Measurements from ENCODE around the gene MYO16.

MYO16 gene

GRCh38 chr13:109165417-109165904 is 536.0 kb downstream of the MYO16 start:
- Histone ChIP-seq H3K79me2 (ENCODE audit: insufficient read depth, low read length) (no peaks in the 10 kb centered on the region), H3K4me2 (ENCODE audit: low read depth, low read length, poor library complexity, severe bottlenecking) (no peak overlapping the region)
- TF ChIP-seq CTCF (conservative IDR thresholded peaks at IDR 0.05; ENCODE audit: low read length) (no peak), EZH2phosphoT487 (IDR thresholded peaks at IDR 0.05; ENCODE audit: borderline replicate concordance) (no peak)

GRCh38 chr13:109166804-109167203 is 537.4 kb downstream of the MYO16 start:
- no peaks in the 10 kb centered on the region for H3K27me3 ChIP-seq (ENCODE audit: insufficient read depth, low read length, poor library complexity, severe bottlenecking)

More at GRCh38 chr13:109165417-109165904, 536.0 kb downstream of the MYO16 start:
- no peaks in the 10 kb centered on the region for H3K27me3 ChIP-seq (ENCODE audit: insufficient read depth, low read length, poor library complexity, severe bottlenecking)
- no peaks in the 10 kb centered on the region for H3K9me2 ChIP-seq (replicated peaks; ENCODE audit: low read depth, low read length)
- H2AFZ ChIP-seq (ENCODE audit: low read length) = no peak overlapping the region
- no peaks in the 10 kb centered on the region for H3F3A ChIP-seq (ENCODE audit: low read depth)
- H3K4me1 ChIP-seq (ENCODE audit: insufficient read depth, low read length, poor library complexity, severe bottlenecking) = no peaks in the 10 kb centered on the region
- no peak overlapping the region for H3K4me3 ChIP-seq (ENCODE audit: low read length, poor library complexity, severe bottlenecking)
- no peak overlapping the region for H3K9ac ChIP-seq (ENCODE audit: low read depth, low read length, poor library complexity, severe bottlenecking)
- H3K9me3 ChIP-seq (ENCODE audit: insufficient read depth, low read depth, low read length) = no peaks in the 10 kb centered on the region
- H3K36me3 ChIP-seq (ENCODE audit: insufficient read depth, low read length) = no peaks in the 10 kb centered on the region
- H4K20me1 ChIP-seq (ENCODE audit: insufficient read depth, low read length, poor library complexity, severe bottlenecking) = no peaks in the 10 kb centered on the region

GRCh38 chr13:109172136-109172535 is 542.7 kb downstream of the MYO16 start:
- Histone ChIP-seq H3K79me2 (ENCODE audit: insufficient read depth, low read length) (no peaks in the 10 kb centered on the region), H3K36me3 (ENCODE audit: insufficient read depth, low read length) (no peaks in the 10 kb centered on the region), H3K4me2 (ENCODE audit: low read depth, low read length, poor library complexity, severe bottlenecking) (no peak overlapping the region), H3K9ac (ENCODE audit: low read depth, low read length, poor library complexity, severe bottlenecking) (no peak overlapping the region), H3K4me1 (ENCODE audit: insufficient read depth, low read length, poor library complexity, severe bottlenecking) (no peaks in the 10 kb centered on the region), H3K4me3 (ENCODE audit: low read length, poor library complexity, severe bottlenecking) (no peak overlapping the region), H3F3A (ENCODE audit: low read depth) (no peaks in the 10 kb centered on the region), H4K20me1 (ENCODE audit: insufficient read depth, low read length, poor library complexity, severe bottlenecking) (no peaks in the 10 kb centered on the region), H3K9me3 (ENCODE audit: insufficient read depth, low read depth, low read length) (no peaks in the 10 kb centered on the region), H2AFZ (ENCODE audit: low read length) (no peak overlapping the region), H3K9me2 (replicated peaks; ENCODE audit: low read depth, low read length) (no peaks in the 10 kb centered on the region), H3K27me3 (ENCODE audit: insufficient read depth, low read length, poor library complexity, severe bottlenecking) (no peaks in the 10 kb centered on the region)
- TF ChIP-seq CTCF (conservative IDR thresholded peaks at IDR 0.05; ENCODE audit: low read length) = no peak

More at GRCh38 chr13:109166804-109167203, 537.4 kb downstream of the MYO16 start:
- Histone ChIP-seq H3K4me1 (ENCODE audit: insufficient read depth, low read length, poor library complexity, severe bottlenecking) (no peaks in the 10 kb centered on the region), H3K36me3 (ENCODE audit: insufficient read depth, low read length) (no peaks in the 10 kb centered on the region), H4K20me1 (ENCODE audit: insufficient read depth, low read length, poor library complexity, severe bottlenecking) (no peaks in the 10 kb centered on the region), H3F3A (ENCODE audit: low read depth) (no peaks in the 10 kb centered on the region), H3K9ac (ENCODE audit: low read depth, low read length, poor library complexity, severe bottlenecking) (no peak overlapping the region), H2AFZ (ENCODE audit: low read length) (no peak overlapping the region), H3K4me2 (ENCODE audit: low read depth, low read length, poor library complexity, severe bottlenecking) (no peak overlapping the region), H3K9me3 (ENCODE audit: insufficient read depth, low read depth, low read length) (no peaks in the 10 kb centered on the region), H3K79me2 (ENCODE audit: insufficient read depth, low read length) (no peaks in the 10 kb centered on the region), H3K4me3 (ENCODE audit: low read length, poor library complexity, severe bottlenecking) (no peak overlapping the region), H3K9me2 (replicated peaks; ENCODE audit: low read depth, low read length) (no peaks in the 10 kb centered on the region)
- TF ChIP-seq CTCF (conservative IDR thresholded peaks at IDR 0.05; ENCODE audit: low read length) = no peak
- no peak for TF ChIP-seq EZH2phosphoT487 (IDR thresholded peaks at IDR 0.05; ENCODE audit: borderline replicate concordance)
